ENCODE results near the gene SNTG2.

DNA sequence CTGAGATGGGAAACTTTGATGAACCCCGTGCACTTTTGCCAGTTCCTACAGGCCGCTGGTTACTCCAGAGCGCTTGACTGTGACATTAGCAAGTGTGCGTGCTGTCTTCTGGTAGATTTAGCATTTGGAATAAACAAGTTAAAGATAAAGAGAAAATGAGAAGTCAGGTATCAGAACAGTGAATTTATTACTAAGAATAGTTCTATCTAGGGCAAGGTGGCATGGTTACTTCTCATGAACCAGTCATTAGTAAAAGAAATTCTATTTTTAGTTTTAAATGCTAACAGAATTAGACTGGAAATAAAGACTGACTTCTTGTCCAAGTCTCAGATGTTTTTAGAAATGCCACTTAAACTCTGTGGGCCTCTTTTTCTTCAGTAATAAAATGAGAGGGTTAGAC lies 258.6 kb downstream of the SNTG2 start:
- TF ChIP-seq, protein P1, sequence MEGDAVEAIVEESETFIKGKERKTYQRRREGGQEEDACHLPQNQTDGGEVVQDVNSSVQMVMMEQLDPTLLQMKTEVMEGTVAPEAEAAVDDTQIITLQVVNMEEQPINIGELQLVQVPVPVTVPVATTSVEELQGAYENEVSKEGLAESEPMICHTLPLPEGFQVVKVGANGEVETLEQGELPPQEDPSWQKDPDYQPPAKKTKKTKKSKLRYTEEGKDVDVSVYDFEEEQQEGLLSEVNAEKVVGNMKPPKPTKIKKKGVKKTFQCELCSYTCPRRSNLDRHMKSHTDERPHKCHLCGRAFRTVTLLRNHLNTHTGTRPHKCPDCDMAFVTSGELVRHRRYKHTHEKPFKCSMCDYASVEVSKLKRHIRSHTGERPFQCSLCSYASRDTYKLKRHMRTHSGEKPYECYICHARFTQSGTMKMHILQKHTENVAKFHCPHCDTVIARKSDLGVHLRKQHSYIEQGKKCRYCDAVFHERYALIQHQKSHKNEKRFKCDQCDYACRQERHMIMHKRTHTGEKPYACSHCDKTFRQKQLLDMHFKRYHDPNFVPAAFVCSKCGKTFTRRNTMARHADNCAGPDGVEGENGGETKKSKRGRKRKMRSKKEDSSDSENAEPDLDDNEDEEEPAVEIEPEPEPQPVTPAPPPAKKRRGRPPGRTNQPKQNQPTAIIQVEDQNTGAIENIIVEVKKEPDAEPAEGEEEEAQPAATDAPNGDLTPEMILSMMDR (IDR thresholded peaks at IDR 0.05; ENCODE audit: extremely low read depth in 1 of 2, insufficient read depth in 1 of 2, low read depth in 1 of 2, low read length in 2 of 2) = no peak
- no peak for TF ChIP-seq POLR2A (IDR thresholded peaks at IDR 0.05; ENCODE audit: low read depth, low read length)
- TF ChIP-seq, protein P2, sequence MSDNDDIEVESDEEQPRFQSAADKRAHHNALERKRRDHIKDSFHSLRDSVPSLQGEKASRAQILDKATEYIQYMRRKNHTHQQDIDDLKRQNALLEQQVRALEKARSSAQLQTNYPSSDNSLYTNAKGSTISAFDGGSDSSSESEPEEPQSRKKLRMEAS (IDR thresholded peaks at IDR 0.05; ENCODE audit: insufficient read depth, insufficient read length) = no peak
- TF ChIP-seq POLR2AphosphoS5 (IDR thresholded peaks at IDR 0.05; ENCODE audit: insufficient read depth, low read depth, low read length) = no peak
- no peak for TF ChIP-seq EZH2 (IDR thresholded peaks at IDR 0.05; ENCODE audit: borderline replicate concordance, low read depth, low read length, severe bottlenecking)
- TF ChIP-seq JUN (IDR thresholded peaks at IDR 0.05; ENCODE audit: borderline replicate concordance, insufficient read depth, insufficient read length, low read depth) = no peak
- no peak for TF ChIP-seq MYC (IDR thresholded peaks at IDR 0.05; ENCODE audit: low read depth, low read length)
- no peak for TF ChIP-seq FOS (IDR thresholded peaks at IDR 0.05; ENCODE audit: borderline replicate concordance, insufficient read depth, low read length)
- no peak for TF ChIP-seq GATA2 (IDR thresholded peaks at IDR 0.05; ENCODE audit: insufficient read depth, insufficient read length, low read depth, low read length)
